Esophagus muscularis mucosa (tissue), 4 donors: ENCODE results near the gene TRAPPC2B. TPM values are rescaled to one million over a fixed set of nuclear protein-coding genes. Genes with fewer than 3 reads are reported as not detected.

Experiments used
- DNase-seq: peaks from one replicate; pipeline ENCODE4 v3.0.0-alpha.2; 2017; ENCODE audit errors: extremely low spot score
- H3K27ac ChIP-seq, 4 donors: fragments of 200-600 bp; sonication (generic); replicated peaks in 1 of 4; 1 replicate in 3 of 4; 2 replicates in 1 of 4; pipeline ENCODE4 v1.5.1; 2016 to 2019; ENCODE audit warnings: mild to moderate bottlenecking in 1 of 4
- H3K27me3 ChIP-seq, 4 donors: fragments of 200-600 bp; sonication (generic); one replicate each; pipeline versions ENCODE4 v1.5.1 to v1.6.0; 2016 to 2019
- H3K36me3 ChIP-seq, 4 donors: fragments of 200-600 bp; sonication (generic); one replicate each; pipeline ENCODE4 v1.5.1; 2016 to 2019
- H3K4me1 ChIP-seq, 4 donors: fragments of 200-600 bp; sonication (generic); one replicate each; pipeline ENCODE4 v1.5.1; 2016 to 2019
- H3K4me3 ChIP-seq, 4 donors: fragments of 200-600 bp; sonication (generic); 1 replicate in 2 of 4; 2 replicates in 2 of 4; pipeline ENCODE4 v1.5.1; 2016 to 2019; ENCODE audit warnings: mild to moderate bottlenecking in 4 of 4, moderate library complexity in 1 of 4
- H3K9me3 ChIP-seq, 4 donors: fragments of 200-600 bp; sonication (generic); 1 replicate in 3 of 4; 2 replicates in 1 of 4; pipeline ENCODE4 v1.5.1; 2016 to 2019
- EP300 ChIP-seq: sonication (generic); formaldehyde crosslinking; IDR thresholded peaks from one replicate; pipeline ENCODE4 v1.6.1; 2017; ENCODE audit warnings: antibody characterized with exemption
- POLR2A ChIP-seq: fragments of 450-650 bp; IDR thresholded peaks from one replicate; pipeline ENCODE4 v1.6.1; 2017; ENCODE audit warnings: antibody characterized with exemption, moderate library complexity, mild to moderate bottlenecking, low read depth
- POLR2AphosphoS5 ChIP-seq, 2 donors: sonication (generic); formaldehyde crosslinking; IDR thresholded peaks; one replicate each; pipeline ENCODE4 v1.6.1; 2017; ENCODE audit warnings: antibody characterized with exemption in 2 of 2
- WGBS: methylation state at CpG from one replicate; pipeline ENCODE4 v1.1.5; 2018; 5-methylcytosine and 5-hydroxymethylcytosine counted together
- intact Hi-C: fragments of 100-400 bp; cut with DNase I; formaldehyde crosslinking; loops from one replicate; pipeline ENCODE4 v1.15.1; 2023
- total RNA-seq, 4 donors: library from RNA; depleted of rRNA; stranded (reverse); fragments of >200 nt; gene quantifications; one replicate each; pipeline versions ENCODE4 v1.1.0 to v1.2.1, GENCODE V29; 2016
- TF ChIP-seq, protein P1 (sequence below), 3 experiments: fragments of 200-600 bp in 2 of 3; fragments of 450-650 bp in 1 of 3; sonication (generic) in 2 of 3; IDR thresholded peaks; one replicate each; pipeline ENCODE4 v1.5.1; 2017 to 2019; ENCODE audit warnings: antibody characterized with exemption in 3 of 3, mild to moderate bottlenecking in 2 of 3, moderate library complexity in 1 of 3

The TRAPPC2B gene
- total RNA-seq, 4 donors from 2014 or later = 12.9 to 29.5 (median 20.2) TPM

DNA sequence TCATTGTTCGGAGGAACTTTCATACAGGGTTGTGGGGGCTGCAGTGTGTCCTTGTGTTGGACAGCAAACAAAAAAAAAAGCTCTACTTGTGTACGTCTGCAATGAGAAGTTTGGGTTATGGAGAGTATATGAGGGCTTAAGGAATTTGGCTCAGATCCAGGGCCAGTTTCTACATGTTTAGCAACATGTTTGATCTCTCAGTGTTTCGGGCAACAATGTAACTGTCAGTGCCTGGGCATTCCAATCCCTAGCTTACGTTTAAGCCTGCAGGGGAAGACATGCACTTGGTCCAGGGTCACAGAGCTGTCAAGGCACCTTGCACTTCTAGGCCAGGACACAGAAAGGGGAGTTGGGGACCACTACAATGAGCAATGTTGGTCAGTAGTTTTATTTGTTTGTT is 29.2 kb upstream of the TRAPPC2B start:
- Histone ChIP-seq H3K27me3 (no peaks in the 10 kb centered on the region), H3K36me3 (peaks cover 4 to 24% (median 9%) of the 10 kb centered on the region in 4 donors), H3K4me3 (no peak overlapping the region), H3K27ac (no peak overlapping the region), H3K9me3 (peaks cover 0 to 15% (median 2%) of the 10 kb centered on the region in 4 donors), H3K4me1 (peaks cover 5 to 12% (median 7%) of the 10 kb centered on the region in 4 donors)
- WGBS = 86% methylated on average over 4 of the region's 4 CpGs
- TF ChIP-seq, protein P1, sequence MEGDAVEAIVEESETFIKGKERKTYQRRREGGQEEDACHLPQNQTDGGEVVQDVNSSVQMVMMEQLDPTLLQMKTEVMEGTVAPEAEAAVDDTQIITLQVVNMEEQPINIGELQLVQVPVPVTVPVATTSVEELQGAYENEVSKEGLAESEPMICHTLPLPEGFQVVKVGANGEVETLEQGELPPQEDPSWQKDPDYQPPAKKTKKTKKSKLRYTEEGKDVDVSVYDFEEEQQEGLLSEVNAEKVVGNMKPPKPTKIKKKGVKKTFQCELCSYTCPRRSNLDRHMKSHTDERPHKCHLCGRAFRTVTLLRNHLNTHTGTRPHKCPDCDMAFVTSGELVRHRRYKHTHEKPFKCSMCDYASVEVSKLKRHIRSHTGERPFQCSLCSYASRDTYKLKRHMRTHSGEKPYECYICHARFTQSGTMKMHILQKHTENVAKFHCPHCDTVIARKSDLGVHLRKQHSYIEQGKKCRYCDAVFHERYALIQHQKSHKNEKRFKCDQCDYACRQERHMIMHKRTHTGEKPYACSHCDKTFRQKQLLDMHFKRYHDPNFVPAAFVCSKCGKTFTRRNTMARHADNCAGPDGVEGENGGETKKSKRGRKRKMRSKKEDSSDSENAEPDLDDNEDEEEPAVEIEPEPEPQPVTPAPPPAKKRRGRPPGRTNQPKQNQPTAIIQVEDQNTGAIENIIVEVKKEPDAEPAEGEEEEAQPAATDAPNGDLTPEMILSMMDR (IDR thresholded peaks at IDR 0.05) = no peak
- no peak for TF ChIP-seq POLR2AphosphoS5 (IDR thresholded peaks at IDR 0.05)
- no peak for TF ChIP-seq EP300
- no peak for TF ChIP-seq POLR2A
- intact Hi-C loops = no loop called here
- DNase-seq = no peak

DNA sequence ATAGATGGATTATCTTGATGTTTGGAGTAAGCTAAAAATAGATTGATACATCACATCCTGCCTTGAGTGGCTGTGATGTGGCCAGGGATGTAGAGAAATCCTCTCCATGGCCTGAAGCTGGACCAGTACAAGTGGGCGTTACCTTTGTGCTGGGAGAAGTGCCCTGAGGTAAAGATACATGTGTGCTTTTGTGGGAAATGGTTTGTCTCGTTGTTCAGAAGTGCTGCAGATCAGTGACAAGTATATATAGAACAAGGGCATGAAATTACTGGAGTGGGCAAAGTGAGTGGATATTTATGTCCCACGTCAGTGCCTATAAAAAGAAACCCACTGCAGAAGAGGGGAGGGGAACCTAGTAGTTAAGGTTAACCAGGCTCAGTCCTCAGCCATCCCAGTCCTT is 24.5 kb upstream of the TRAPPC2B start:
- TF ChIP-seq EP300 (no peak), POLR2AphosphoS5 (IDR thresholded peaks at IDR 0.05) (no peak), POLR2A (no peak)
- TF ChIP-seq, protein P1 (IDR thresholded peaks at IDR 0.05) = no peak
- 31% methylated on average over 3 of the region's 3 CpGs for WGBS
- no peaks in the 10 kb centered on the region for H3K27me3 ChIP-seq
- no peak overlapping the region for H3K27ac ChIP-seq
- no peak overlapping the region for H3K4me3 ChIP-seq
- peaks cover 5 to 14% (median 12%) of the 10 kb centered on the region in 4 donors for H3K4me1 ChIP-seq
- peaks cover 0 to 3% (median 0%) of the 10 kb centered on the region in 4 donors for H3K36me3 ChIP-seq
- no peak for DNase-seq
- intact Hi-C loops = no loop called here
- no peaks in the 10 kb centered on the region for H3K9me3 ChIP-seq

DNA sequence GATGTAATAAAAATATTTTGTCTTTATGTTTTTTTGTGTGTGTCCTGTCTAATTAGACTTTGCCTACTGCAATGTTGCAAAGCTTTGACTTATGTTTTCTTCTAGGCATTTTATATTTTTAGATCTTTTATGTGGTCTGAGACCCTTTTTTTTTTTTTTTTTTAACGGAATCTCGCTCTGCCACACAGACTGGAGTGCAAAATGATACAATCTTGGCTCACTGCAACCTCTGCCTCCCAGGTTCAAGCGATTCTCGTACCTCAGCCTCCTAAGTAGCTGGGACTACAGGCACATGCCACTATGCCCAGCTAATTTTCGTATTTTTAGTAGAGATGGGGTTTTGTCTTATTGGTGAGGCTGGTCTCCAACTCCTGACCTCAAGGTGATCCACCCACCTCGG is 20.8 kb upstream of the TRAPPC2B start:
- intact Hi-C loops = no loop called here
- 77% methylated on average over 6 of the region's 6 CpGs for WGBS

DNA sequence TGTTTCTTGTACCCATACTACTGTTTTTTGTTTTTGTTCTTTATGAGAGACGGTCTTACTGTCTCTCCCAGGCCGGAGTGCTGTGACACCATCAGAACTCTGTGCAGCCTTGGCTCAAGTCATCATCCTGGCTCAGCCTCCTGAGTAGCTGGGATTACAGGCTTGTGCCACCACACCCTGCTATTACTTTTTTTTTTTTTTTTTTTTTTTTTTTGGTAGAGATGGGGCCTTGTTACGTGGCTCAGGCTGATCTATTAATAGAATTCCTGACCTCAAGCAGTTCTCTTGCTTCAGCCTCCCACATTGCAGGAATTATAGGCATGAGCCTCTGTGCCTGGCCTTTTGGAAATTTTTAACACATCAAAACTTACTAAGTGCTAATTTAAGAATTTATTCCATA is 15.2 kb upstream of the TRAPPC2B start:
- Histone ChIP-seq H3K4me1 (peaks cover 11 to 24% (median 19%) of the 10 kb centered on the region in 4 donors), H3K36me3 (peaks cover 2 to 4% (median 3%) of the 10 kb centered on the region in 4 donors), H3K27ac (no peak overlapping the region), H3K27me3 (no peaks in the 10 kb centered on the region), H3K9me3 (peaks cover 0 to under 1% (median 0%) of the 10 kb centered on the region in 4 donors), H3K4me3 (no peak overlapping the region)
- 55% methylated on average over 3 of the region's 3 CpGs for WGBS
- no peak for DNase-seq
- TF ChIP-seq, protein P1 (IDR thresholded peaks at IDR 0.05) = no peak
- TF ChIP-seq EP300 (no peak), POLR2AphosphoS5 (IDR thresholded peaks at IDR 0.05) (no peak)
- intact Hi-C loops = no loop called here

More for the DNA sequence above, 20.8 kb upstream of the TRAPPC2B start:
- Histone ChIP-seq H3K27ac (no peak overlapping the region), H3K27me3 (no peaks in the 10 kb centered on the region), H3K9me3 (no peaks in the 10 kb centered on the region), H3K4me1 (peaks cover 5 to 14% (median 12%) of the 10 kb centered on the region in 4 donors), H3K4me3 (no peak overlapping the region), H3K36me3 (no peaks in the 10 kb centered on the region)
- TF ChIP-seq EP300 (no peak), POLR2AphosphoS5 (IDR thresholded peaks at IDR 0.05) (no peak), POLR2A (no peak)
- TF ChIP-seq, protein P1 (IDR thresholded peaks at IDR 0.05) = no peak
- DNase-seq = no peak
